Measurements from ENCODE around the gene TGFBR3L. TPM values are rescaled to one million over a fixed set of nuclear protein-coding genes. Genes with fewer than 3 reads are reported as not detected.

Gene TGFBR3L
- polyA plus RNA-seq, 1 donor (not counting 4 experiments of a cell fraction or from before 2014, with no cell fraction given), result 0.28 TPM

DNA sequence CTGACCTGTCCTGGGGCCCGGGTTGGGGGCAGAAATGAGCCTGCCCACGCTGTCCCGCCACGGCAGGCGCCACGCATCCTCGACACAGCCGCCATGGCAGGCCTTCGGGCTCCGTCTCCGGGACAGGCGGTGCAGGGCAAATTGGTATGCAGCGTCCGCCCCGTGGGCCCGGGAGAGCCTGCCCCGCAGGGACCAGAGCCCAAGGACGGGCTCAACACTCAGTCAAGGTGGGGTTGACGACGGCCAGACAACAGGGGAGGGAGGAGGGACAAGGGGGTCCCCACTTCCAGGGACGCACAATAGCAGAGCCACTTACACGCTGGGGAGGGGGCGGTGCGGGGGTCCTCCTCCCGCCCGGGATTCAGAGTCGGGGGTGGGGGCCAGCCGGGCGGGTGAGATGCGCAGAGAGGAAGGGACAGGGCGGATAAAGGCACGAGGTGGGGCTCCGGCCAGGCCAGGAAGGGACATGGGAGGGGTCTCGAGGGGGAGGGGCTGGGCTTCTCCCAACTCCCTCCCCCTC, 10.1 kb downstream of the TGFBR3L start:
- H3K9me3 ChIP-seq (ENCODE audit: control insufficient read depth, low read depth, low read length), result no peaks in the 10 kb centered on the region
- peak overlapping the region; percentile 62 for H3K4me2 ChIP-seq (ENCODE audit: control insufficient read depth, extremely low read depth, insufficient read depth, low read depth, low read length)
- H4K20me1 ChIP-seq (ENCODE audit: control insufficient read depth, extremely low read depth, insufficient read depth, low read length), result no peaks in the 10 kb centered on the region
- DNase-seq (ENCODE audit: low read depth, low spot score) (no peak), FAIRE-seq (no peak)
- H3K27ac ChIP-seq (ENCODE audit: control insufficient read depth, insufficient read depth, low read length), result no peak overlapping the region
- H3K36me3 ChIP-seq (ENCODE audit: control insufficient read depth in 2 of 2, extremely low read depth in 1 of 2, insufficient read depth in 2 of 2, low read length in 2 of 2), result peaks cover 4 to 5% of the 10 kb centered on the region in 2 experiments
- no peak overlapping the region for H2AFZ ChIP-seq (ENCODE audit: control insufficient read depth, low read length)
- peaks cover 3% of the 10 kb centered on the region for H3K9me1 ChIP-seq (ENCODE audit: control insufficient read depth, extremely low read depth, insufficient read depth, low read length)
- peak overlapping the region in 1 of 3 experiments; percentile 33 for H3K4me3 ChIP-seq (ENCODE audit: control insufficient read depth in 2 of 3, extremely low read depth in 1 of 3, insufficient read depth in 2 of 3, low read depth in 1 of 3, low read length in 3 of 3)
- peaks cover 28% of the 10 kb centered on the region for H3K4me1 ChIP-seq (ENCODE audit: control insufficient read depth, extremely low read depth, insufficient read depth, low read length)
- TF ChIP-seq EZH2 (IDR thresholded peaks at IDR 0.05; ENCODE audit: low read length), result no peak
- TF ChIP-seq, protein P1, sequence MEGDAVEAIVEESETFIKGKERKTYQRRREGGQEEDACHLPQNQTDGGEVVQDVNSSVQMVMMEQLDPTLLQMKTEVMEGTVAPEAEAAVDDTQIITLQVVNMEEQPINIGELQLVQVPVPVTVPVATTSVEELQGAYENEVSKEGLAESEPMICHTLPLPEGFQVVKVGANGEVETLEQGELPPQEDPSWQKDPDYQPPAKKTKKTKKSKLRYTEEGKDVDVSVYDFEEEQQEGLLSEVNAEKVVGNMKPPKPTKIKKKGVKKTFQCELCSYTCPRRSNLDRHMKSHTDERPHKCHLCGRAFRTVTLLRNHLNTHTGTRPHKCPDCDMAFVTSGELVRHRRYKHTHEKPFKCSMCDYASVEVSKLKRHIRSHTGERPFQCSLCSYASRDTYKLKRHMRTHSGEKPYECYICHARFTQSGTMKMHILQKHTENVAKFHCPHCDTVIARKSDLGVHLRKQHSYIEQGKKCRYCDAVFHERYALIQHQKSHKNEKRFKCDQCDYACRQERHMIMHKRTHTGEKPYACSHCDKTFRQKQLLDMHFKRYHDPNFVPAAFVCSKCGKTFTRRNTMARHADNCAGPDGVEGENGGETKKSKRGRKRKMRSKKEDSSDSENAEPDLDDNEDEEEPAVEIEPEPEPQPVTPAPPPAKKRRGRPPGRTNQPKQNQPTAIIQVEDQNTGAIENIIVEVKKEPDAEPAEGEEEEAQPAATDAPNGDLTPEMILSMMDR (optimal IDR thresholded peaks at IDR 0.05 in 1 of 3, IDR thresholded peaks at IDR 0.05 in 1 of 3, conservative IDR thresholded peaks at IDR 0.05 in 1 of 3; ENCODE audit: extremely low read depth in 1 of 3, insufficient read depth in 2 of 3, low read length in 3 of 3), result no peak
- no peak overlapping the region for H3K9ac ChIP-seq (ENCODE audit: control insufficient read depth, extremely low read depth, insufficient read depth, low read length)
- H3K79me2 ChIP-seq (ENCODE audit: control insufficient read depth, insufficient read depth, low read length), result no peaks in the 10 kb centered on the region
- dilution Hi-C loops (cut with MboI; ENCODE audit: extremely low pct_ligation_motif_present, low sequenced_read_pairs), result no loop called here
- no peaks in the 10 kb centered on the region for H3K27me3 ChIP-seq (ENCODE audit: control insufficient read depth, extremely low read depth, insufficient read depth, low read length)

DNA sequence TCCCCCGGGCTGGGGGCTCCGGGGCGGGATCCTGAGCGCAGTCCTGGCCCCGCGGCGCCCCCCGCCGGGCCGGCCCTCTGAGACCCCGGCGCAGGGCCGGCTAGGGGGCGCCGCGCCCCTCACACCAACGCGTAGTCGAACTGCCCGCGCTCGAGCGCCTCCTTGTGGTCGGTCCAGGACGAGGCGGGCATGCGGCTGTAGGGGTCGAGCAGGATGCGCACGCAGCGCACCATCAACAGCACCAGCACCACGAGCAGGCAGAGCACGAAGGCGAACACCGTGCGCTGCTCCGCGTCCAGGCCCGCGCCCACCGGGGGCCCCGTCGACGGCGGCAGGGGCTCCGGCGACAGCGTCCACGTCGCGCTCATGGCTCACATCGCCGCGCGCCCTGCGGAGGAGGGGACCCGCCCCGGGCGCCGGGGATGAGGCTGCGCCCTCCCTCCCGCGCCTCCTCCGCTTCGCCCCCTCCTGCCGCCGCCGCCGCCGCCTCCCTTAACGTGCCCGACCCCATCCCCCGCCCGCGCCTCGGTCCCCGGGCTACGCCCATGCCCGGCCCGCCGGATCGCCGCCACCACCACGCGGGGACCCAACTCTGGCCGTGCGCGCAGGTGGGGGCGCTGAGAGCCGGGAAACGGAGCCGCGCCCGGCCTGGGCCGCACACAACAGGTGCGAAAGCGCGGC, 10.7 kb downstream of the TGFBR3L start:
- peaks cover 5 to 8% of the 10 kb centered on the region in 2 experiments for H3K36me3 ChIP-seq (ENCODE audit: control insufficient read depth in 2 of 2, extremely low read depth in 1 of 2, insufficient read depth in 2 of 2, low read length in 2 of 2)
- FAIRE-seq, result peak; percentile 29
- peak overlapping the region in 2 of 3 experiments; percentile 33 to 49 for H3K4me3 ChIP-seq (ENCODE audit: control insufficient read depth in 2 of 3, extremely low read depth in 1 of 3, insufficient read depth in 2 of 3, low read depth in 1 of 3, low read length in 3 of 3)
- H4K20me1 ChIP-seq (ENCODE audit: control insufficient read depth, extremely low read depth, insufficient read depth, low read length), result no peaks in the 10 kb centered on the region
- H2AFZ ChIP-seq (ENCODE audit: control insufficient read depth, low read length), result no peak overlapping the region
- H3K27ac ChIP-seq (ENCODE audit: control insufficient read depth, insufficient read depth, low read length), result no peak overlapping the region
- no peaks in the 10 kb centered on the region for H3K9me3 ChIP-seq (ENCODE audit: control insufficient read depth, low read depth, low read length)
- H3K9me1 ChIP-seq (ENCODE audit: control insufficient read depth, extremely low read depth, insufficient read depth, low read length), result peaks cover 3% of the 10 kb centered on the region
- H3K79me2 ChIP-seq (ENCODE audit: control insufficient read depth, insufficient read depth, low read length), result no peaks in the 10 kb centered on the region
- dilution Hi-C loops (cut with MboI; ENCODE audit: extremely low pct_ligation_motif_present, low sequenced_read_pairs), result no loop called here
- no peaks in the 10 kb centered on the region for H3K27me3 ChIP-seq (ENCODE audit: control insufficient read depth, extremely low read depth, insufficient read depth, low read length)
- H3K4me2 ChIP-seq (ENCODE audit: control insufficient read depth, extremely low read depth, insufficient read depth, low read depth, low read length), result peak overlapping the region; percentile 62
- no peak overlapping the region for H3K9ac ChIP-seq (ENCODE audit: control insufficient read depth, extremely low read depth, insufficient read depth, low read length)
- TF ChIP-seq EZH2 (IDR thresholded peaks at IDR 0.05; ENCODE audit: low read length), result no peak
- TF ChIP-seq, protein P1 (optimal IDR thresholded peaks at IDR 0.05 in 1 of 3, IDR thresholded peaks at IDR 0.05 in 1 of 3, conservative IDR thresholded peaks at IDR 0.05 in 1 of 3; ENCODE audit: extremely low read depth in 1 of 3, insufficient read depth in 2 of 3, low read length in 3 of 3), result peak; percentile 58 to 92 (median 83)
- peaks cover 31% of the 10 kb centered on the region for H3K4me1 ChIP-seq (ENCODE audit: control insufficient read depth, extremely low read depth, insufficient read depth, low read length)
- DNase-seq (ENCODE audit: low read depth, low spot score), result no peak

Measured in keratinocyte (primary cell).